ENCODE results near the gene ATN1. TPM values are rescaled to one million over a fixed set of nuclear protein-coding genes. Genes with fewer than 3 reads are reported as not detected.

Gene ATN1
- polyA plus RNA-seq, 3 donors: 0.40 to 10.6 TPM; not detected in 1

DNA sequence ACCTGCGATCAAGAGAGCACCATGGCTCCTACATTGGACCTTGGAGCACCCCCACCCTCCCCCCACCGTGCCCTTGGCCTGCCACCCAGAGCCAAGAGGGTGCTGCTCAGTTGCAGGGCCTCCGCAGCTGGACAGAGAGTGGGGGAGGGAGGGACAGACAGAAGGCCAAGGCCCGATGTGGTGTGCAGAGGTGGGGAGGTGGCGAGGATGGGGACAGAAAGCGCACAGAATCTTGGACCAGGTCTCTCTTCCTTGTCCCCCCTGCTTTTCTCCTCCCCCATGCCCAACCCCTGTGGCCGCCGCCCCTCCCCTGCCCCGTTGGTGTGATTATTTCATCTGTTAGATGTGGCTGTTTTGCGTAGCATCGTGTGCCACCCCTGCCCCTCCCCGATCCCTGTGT is 14.0 kb downstream of the ATN1 start:
- H3K4me1 ChIP-seq (ENCODE audit: control insufficient read depth in 1 of 2, insufficient read depth in 2 of 2, low read length in 2 of 2): peaks cover 50 to 58% of the 10 kb centered on the region in 2 donors
- peaks cover 1 to 3% of the 10 kb centered on the region in 2 donors for H3K36me3 Mint-ChIP-seq
- TF ChIP-seq, protein P1, sequence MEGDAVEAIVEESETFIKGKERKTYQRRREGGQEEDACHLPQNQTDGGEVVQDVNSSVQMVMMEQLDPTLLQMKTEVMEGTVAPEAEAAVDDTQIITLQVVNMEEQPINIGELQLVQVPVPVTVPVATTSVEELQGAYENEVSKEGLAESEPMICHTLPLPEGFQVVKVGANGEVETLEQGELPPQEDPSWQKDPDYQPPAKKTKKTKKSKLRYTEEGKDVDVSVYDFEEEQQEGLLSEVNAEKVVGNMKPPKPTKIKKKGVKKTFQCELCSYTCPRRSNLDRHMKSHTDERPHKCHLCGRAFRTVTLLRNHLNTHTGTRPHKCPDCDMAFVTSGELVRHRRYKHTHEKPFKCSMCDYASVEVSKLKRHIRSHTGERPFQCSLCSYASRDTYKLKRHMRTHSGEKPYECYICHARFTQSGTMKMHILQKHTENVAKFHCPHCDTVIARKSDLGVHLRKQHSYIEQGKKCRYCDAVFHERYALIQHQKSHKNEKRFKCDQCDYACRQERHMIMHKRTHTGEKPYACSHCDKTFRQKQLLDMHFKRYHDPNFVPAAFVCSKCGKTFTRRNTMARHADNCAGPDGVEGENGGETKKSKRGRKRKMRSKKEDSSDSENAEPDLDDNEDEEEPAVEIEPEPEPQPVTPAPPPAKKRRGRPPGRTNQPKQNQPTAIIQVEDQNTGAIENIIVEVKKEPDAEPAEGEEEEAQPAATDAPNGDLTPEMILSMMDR (IDR thresholded peaks at IDR 0.05): no peak

DNA sequence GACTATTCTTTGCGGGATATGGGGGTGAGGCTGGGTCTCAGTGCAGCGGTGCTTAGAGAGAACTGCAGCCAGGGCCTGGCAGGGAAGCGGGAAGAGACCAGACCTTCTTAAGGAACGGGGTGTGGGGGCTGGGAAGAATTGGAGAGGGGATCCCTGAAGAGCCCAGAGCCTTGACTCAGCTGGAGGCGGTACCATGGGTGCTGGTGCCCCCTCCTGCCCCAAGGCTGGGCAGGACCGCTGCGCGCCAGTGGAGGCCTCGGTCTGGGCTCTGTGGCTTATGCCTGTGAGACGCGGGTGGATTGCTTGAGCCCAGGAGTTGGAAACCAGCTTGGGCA is 14.5 kb downstream of the ATN1 start:
- H3K4me3 ChIP-seq (replicated peaks in 1 of 3; ENCODE audit: low read depth in 2 of 3, low read length in 3 of 3): no peak overlapping the region
- H3K4me1 Mint-ChIP-seq: peaks cover 49% of the 10 kb centered on the region
- peaks cover 1 to 3% of the 10 kb centered on the region in 2 donors for H3K36me3 Mint-ChIP-seq
- no peaks in the 10 kb centered on the region for H4K20me1 ChIP-seq (ENCODE audit: insufficient read depth, low read length)
- TF ChIP-seq, protein P1 (IDR thresholded peaks at IDR 0.05): no peak
- H3K27ac ChIP-seq (ENCODE audit: low read depth in 1 of 2, low read length in 2 of 2): no peak overlapping the region
- no peak overlapping the region for H3K4me2 ChIP-seq (replicated peaks; ENCODE audit: extremely low read depth, low read length, poor library complexity, severe bottlenecking)
- peak overlapping the region in 1 of 7 donors; percentile 77 for H3K27ac Mint-ChIP-seq
- DNase-seq: no peak
- H3K36me3 ChIP-seq (replicated peaks in 1 of 2; ENCODE audit: control insufficient read depth in 1 of 2, insufficient read depth in 2 of 2, low read length in 2 of 2): no peaks in the 10 kb centered on the region
- intact Hi-C loops (cut with micrococcal nuclease): loop anchor here in 1 of 2 donors (5.0 kb wide), 1 partner anchor 70 kb away; the partner anchor contains the start of gene SPSB2
- H3K9me3 Mint-ChIP-seq: peaks cover 0 to 2% (median 0%) of the 10 kb centered on the region in 7 donors
- no peak overlapping the region for H3K9ac ChIP-seq (ENCODE audit: insufficient read depth, low read length, poor library complexity, severe bottlenecking)
- no peak overlapping the region for H3K4me3 Mint-ChIP-seq
- peaks cover 8% of the 10 kb centered on the region for H3K79me2 ChIP-seq (ENCODE audit: insufficient read depth, low read length)
- 84% methylated on average over 8 of the region's 11 CpGs for WGBS (ENCODE audit: insufficient coverage)
- no peaks in the 10 kb centered on the region for H3K9me3 ChIP-seq (replicated peaks in 1 of 2; ENCODE audit: control insufficient read depth in 1 of 2, insufficient read depth in 1 of 2, low read length in 2 of 2)
- no peaks in the 10 kb centered on the region for H3K27me3 ChIP-seq (ENCODE audit: control insufficient read depth in 2 of 2, insufficient read depth in 2 of 2, low read length in 2 of 2)
- peaks cover 0 to 2% (median 0%) of the 10 kb centered on the region in 3 donors for H3K27me3 Mint-ChIP-seq (ENCODE audit: low read depth in 3 of 3)
- H2AFZ ChIP-seq (ENCODE audit: insufficient read depth, low read depth, low read length, poor library complexity, severe bottlenecking): no peak overlapping the region
- peaks cover 48 to 57% of the 10 kb centered on the region in 2 donors for H3K4me1 ChIP-seq (ENCODE audit: control insufficient read depth in 1 of 2, insufficient read depth in 2 of 2, low read length in 2 of 2)

More for the DNA sequence above, 14.0 kb downstream of the ATN1 start:
- Histone ChIP-seq H2AFZ (ENCODE audit: insufficient read depth, low read depth, low read length, poor library complexity, severe bottlenecking) (no peak overlapping the region), H3K4me2 (replicated peaks; ENCODE audit: extremely low read depth, low read length, poor library complexity, severe bottlenecking) (no peak overlapping the region), H3K27ac (ENCODE audit: low read depth in 1 of 2, low read length in 2 of 2) (no peak overlapping the region), H3K9me3 (replicated peaks in 1 of 2; ENCODE audit: control insufficient read depth in 1 of 2, insufficient read depth in 1 of 2, low read length in 2 of 2) (no peaks in the 10 kb centered on the region), H3K27me3 (ENCODE audit: control insufficient read depth in 2 of 2, insufficient read depth in 2 of 2, low read length in 2 of 2) (no peaks in the 10 kb centered on the region), H3K79me2 (ENCODE audit: insufficient read depth, low read length) (peaks cover 12% of the 10 kb centered on the region), H4K20me1 (ENCODE audit: insufficient read depth, low read length) (no peaks in the 10 kb centered on the region), H3K4me3 (replicated peaks in 1 of 3; ENCODE audit: low read depth in 2 of 3, low read length in 3 of 3) (no peak overlapping the region), H3K9ac (ENCODE audit: insufficient read depth, low read length, poor library complexity, severe bottlenecking) (no peak overlapping the region), H3K36me3 (replicated peaks in 1 of 2; ENCODE audit: control insufficient read depth in 1 of 2, insufficient read depth in 2 of 2, low read length in 2 of 2) (no peaks in the 10 kb centered on the region)
- Mint-ChIP-seq H3K9me3 (peaks cover 0 to 2% (median 0%) of the 10 kb centered on the region in 7 donors), H3K4me1 (peaks cover 48% of the 10 kb centered on the region), H3K27ac (no peak overlapping the region), H3K27me3 (ENCODE audit: low read depth in 3 of 3) (peaks cover 0 to 2% (median 0%) of the 10 kb centered on the region in 3 donors), H3K4me3 (no peak overlapping the region)
- no peak for DNase-seq
- no CpG with 5 or more reads among the region's 12 CpGs for WGBS (ENCODE audit: insufficient coverage)
- intact Hi-C loops (cut with micrococcal nuclease): loop anchor here in 1 of 2 donors (5.0 kb wide), 1 partner anchor 69 kb away; the partner anchor contains the start of gene SPSB2
